ENCODE data around the gene CDH11.

- no peak for TF ChIP-seq CTCF (conservative IDR thresholded peaks at IDR 0.05; ENCODE audit: low read length)
- TF ChIP-seq EZH2phosphoT487 (IDR thresholded peaks at IDR 0.05; ENCODE audit: borderline replicate concordance, low read depth, low read length): no peak
These were observed 116.2 kb downstream of the CDH11 start for GRCh38 chr16:65005696-65006095.

Data from OCI-LY7 (cell line).